ENCODE results near the gene TROAP.

DNA sequence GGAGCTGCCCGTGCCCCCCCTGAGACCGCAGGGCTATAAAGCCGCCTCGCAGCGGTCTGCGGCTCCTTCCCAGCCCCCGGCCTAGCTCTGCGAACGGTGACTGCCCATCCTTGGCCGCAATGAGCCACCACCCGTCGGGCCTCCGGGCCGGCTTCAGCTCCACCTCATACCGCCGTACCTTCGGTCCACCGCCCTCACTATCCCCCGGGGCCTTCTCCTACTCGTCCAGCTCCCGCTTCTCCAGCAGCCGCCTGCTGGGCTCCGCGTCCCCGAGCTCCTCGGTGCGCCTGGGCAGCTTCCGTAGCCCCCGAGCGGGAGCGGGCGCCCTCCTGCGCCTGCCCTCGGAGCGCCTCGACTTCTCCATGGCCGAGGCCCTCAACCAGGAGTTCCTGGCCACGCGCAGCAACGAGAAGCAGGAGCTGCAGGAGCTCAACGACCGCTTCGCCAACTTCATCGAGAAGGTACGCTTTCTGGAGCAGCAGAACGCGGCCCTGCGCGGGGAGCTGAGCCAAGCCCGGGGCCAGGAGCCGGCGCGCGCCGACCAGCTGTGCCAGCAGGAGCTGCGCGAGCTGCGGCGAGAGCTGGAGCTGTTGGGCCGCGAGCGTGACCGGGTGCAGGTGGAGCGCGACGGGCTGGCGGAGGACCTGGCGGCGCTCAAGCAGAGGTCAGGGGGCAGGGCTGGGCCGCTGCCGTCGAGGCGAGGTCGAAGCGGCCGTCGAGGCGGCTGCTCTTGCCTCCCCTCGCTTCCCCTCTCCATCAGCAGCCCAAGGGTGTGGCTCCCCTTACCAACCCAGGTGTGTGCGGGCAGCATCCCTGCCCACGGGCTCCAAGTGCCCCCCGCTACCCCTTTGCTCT lies 27.7 kb upstream of the TROAP start, which contains the start of gene PRPH:
- TF ChIP-seq POLR2A (IDR thresholded peaks at IDR 0.05): no peak
- TF ChIP-seq, protein P1, sequence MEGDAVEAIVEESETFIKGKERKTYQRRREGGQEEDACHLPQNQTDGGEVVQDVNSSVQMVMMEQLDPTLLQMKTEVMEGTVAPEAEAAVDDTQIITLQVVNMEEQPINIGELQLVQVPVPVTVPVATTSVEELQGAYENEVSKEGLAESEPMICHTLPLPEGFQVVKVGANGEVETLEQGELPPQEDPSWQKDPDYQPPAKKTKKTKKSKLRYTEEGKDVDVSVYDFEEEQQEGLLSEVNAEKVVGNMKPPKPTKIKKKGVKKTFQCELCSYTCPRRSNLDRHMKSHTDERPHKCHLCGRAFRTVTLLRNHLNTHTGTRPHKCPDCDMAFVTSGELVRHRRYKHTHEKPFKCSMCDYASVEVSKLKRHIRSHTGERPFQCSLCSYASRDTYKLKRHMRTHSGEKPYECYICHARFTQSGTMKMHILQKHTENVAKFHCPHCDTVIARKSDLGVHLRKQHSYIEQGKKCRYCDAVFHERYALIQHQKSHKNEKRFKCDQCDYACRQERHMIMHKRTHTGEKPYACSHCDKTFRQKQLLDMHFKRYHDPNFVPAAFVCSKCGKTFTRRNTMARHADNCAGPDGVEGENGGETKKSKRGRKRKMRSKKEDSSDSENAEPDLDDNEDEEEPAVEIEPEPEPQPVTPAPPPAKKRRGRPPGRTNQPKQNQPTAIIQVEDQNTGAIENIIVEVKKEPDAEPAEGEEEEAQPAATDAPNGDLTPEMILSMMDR (IDR thresholded peaks at IDR 0.05): no peak

Data from body of pancreas (tissue), 4 donors.